A549 (cell line): ENCODE data around the gene DPYD.

Experiments used
- BHLHE40 ChIP-seq: IDR thresholded peaks from 2 replicates; pipeline ENCODE4 v1.6.1; 2012; ENCODE audit warnings: low read depth, low read length, inconsistent platforms
- CHD2 ChIP-seq: fragments of 150-350 bp; IDR thresholded peaks from 2 replicates; pipeline ENCODE4 v1.6.1; 2014; ENCODE audit warnings: low read length; ENCODE audit not compliant: partially characterized antibody
- EP300 ChIP-seq, 2 experiments: fragments of >200 bp; sonication (Bioruptor Twin); formaldehyde crosslinking; IDR thresholded peaks; 2 replicates in 1 of 2; 3 replicates in 1 of 2; pipeline ENCODE4 v1.6.1; 2016 to 2017
- KDM5A ChIP-seq: fragments of 200-600 bp; sonication (generic); IDR thresholded peaks from 2 replicates; pipeline ENCODE4 v1.6.1; 2016; ENCODE audit warnings: antibody characterized with exemption, mild to moderate bottlenecking
- MAFK ChIP-seq: fragments of 450-650 bp; IDR thresholded peaks from 2 replicates; pipeline ENCODE4 v1.6.1; 2014; ENCODE audit not compliant: partially characterized antibody
- MAZ ChIP-seq: fragments of 150-350 bp; IDR thresholded peaks from 2 replicates; pipeline ENCODE4 v1.6.1; 2014; ENCODE audit warnings: antibody characterized with exemption, low read depth, low read length, borderline replicate concordance
- POLR2A ChIP-seq: IDR thresholded peaks from 2 replicates; pipeline ENCODE4 v1.6.1; 2012; ENCODE audit warnings: mild to moderate bottlenecking, low read length
- RARB ChIP-seq: fragments of 250-450 bp; sonication (Bioruptor Pico); IDR thresholded peaks from 2 replicates; pipeline ENCODE4 v1.8.0; 2021; ENCODE audit warnings: mild to moderate bottlenecking, moderate library complexity
- RFX5 ChIP-seq: fragments of 450-650 bp; IDR thresholded peaks from 2 replicates; pipeline ENCODE4 v1.7.1; 2014; ENCODE audit warnings: antibody characterized with exemption, mild to moderate bottlenecking, moderate library complexity
- ZFP36 ChIP-seq: fragments of 450-650 bp; IDR thresholded peaks from 2 replicates; pipeline ENCODE4 v1.6.1; 2014; ENCODE audit warnings: borderline replicate concordance; ENCODE audit not compliant: partially characterized antibody
- TF ChIP-seq, protein P1 (sequence below): fragments of 450-650 bp; IDR thresholded peaks from 2 replicates; pipeline ENCODE4 v1.6.1; 2014; ENCODE audit warnings: antibody characterized with exemption
- TF ChIP-seq, protein P2 (sequence below): fragments of >200 bp; sonication (Bioruptor Twin); formaldehyde crosslinking; IDR thresholded peaks from 3 replicates; pipeline ENCODE4 v1.5.1; 2016
- TF ChIP-seq, protein P3 (sequence below): IDR thresholded peaks from 2 replicates; pipeline ENCODE4 v1.6.1; 2012
- TF ChIP-seq, protein P4 (sequence below): IDR thresholded peaks from 2 replicates; pipeline ENCODE4 v1.6.1; 2012

DNA sequence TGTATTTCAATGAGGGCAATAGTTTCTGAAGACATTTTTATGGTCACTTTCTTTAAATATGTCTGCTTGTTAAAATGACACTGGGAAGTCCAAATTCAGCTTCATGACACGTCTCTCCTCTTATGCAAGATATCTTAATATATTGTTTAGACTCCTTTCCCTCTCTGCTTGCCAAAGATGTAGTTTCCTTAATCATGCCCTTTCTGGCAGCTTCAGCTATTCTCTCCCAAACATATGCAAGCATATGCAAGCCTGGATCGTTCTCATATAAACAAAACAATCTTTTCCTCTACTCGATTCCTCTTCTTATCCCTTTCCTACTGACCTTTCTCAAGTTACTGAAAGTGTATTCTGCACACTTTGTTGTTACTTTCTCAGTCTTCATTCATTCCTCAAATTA is 827.1 kb downstream of the DPYD start:
- TF ChIP-seq, protein P1, sequence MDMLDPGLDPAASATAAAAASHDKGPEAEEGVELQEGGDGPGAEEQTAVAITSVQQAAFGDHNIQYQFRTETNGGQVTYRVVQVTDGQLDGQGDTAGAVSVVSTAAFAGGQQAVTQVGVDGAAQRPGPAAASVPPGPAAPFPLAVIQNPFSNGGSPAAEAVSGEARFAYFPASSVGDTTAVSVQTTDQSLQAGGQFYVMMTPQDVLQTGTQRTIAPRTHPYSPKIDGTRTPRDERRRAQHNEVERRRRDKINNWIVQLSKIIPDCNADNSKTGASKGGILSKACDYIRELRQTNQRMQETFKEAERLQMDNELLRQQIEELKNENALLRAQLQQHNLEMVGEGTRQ: no peak
- no peak for TF ChIP-seq MAZ
- no peak for TF ChIP-seq CHD2
- TF ChIP-seq POLR2A: no peak
- no peak for TF ChIP-seq RARB (CRISPR knock-in tag)
- TF ChIP-seq, protein P2, sequence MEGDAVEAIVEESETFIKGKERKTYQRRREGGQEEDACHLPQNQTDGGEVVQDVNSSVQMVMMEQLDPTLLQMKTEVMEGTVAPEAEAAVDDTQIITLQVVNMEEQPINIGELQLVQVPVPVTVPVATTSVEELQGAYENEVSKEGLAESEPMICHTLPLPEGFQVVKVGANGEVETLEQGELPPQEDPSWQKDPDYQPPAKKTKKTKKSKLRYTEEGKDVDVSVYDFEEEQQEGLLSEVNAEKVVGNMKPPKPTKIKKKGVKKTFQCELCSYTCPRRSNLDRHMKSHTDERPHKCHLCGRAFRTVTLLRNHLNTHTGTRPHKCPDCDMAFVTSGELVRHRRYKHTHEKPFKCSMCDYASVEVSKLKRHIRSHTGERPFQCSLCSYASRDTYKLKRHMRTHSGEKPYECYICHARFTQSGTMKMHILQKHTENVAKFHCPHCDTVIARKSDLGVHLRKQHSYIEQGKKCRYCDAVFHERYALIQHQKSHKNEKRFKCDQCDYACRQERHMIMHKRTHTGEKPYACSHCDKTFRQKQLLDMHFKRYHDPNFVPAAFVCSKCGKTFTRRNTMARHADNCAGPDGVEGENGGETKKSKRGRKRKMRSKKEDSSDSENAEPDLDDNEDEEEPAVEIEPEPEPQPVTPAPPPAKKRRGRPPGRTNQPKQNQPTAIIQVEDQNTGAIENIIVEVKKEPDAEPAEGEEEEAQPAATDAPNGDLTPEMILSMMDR: no peak
- TF ChIP-seq, protein P3, sequence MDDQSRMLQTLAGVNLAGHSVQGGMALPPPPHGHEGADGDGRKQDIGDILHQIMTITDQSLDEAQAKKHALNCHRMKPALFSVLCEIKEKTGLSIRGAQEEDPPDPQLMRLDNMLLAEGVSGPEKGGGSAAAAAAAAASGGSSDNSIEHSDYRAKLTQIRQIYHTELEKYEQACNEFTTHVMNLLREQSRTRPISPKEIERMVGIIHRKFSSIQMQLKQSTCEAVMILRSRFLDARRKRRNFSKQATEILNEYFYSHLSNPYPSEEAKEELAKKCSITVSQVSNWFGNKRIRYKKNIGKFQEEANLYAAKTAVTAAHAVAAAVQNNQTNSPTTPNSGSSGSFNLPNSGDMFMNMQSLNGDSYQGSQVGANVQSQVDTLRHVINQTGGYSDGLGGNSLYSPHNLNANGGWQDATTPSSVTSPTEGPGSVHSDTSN: no peak
- TF ChIP-seq RFX5: no peak
- TF ChIP-seq, protein P4, sequence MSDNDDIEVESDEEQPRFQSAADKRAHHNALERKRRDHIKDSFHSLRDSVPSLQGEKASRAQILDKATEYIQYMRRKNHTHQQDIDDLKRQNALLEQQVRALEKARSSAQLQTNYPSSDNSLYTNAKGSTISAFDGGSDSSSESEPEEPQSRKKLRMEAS: no peak
- TF ChIP-seq ZFP36: no peak
- TF ChIP-seq BHLHE40: no peak
- no peak for TF ChIP-seq EP300 (IDR thresholded peaks at IDR 0.05)
- no peak for TF ChIP-seq MAFK
- TF ChIP-seq KDM5A: no peak
